IMR-90 (cell line): Measurements from ENCODE around the gene ARHGEF40.

Experiments used
- CHD1 ChIP-seq: IDR thresholded peaks from 2 replicates; pipeline ENCODE4 v1.6.1; 2012; ENCODE audit warnings: low read depth, low read length, improper control_type of control experiment
- CTCF ChIP-seq: conservative IDR thresholded peaks from 2 replicates; pipeline ENCODE4 v1.5.1; 2012; ENCODE audit warnings: mild to moderate bottlenecking, low read depth, low read length, improper control_type of control experiment
- FOS ChIP-seq: fragments of 150-350 bp; IDR thresholded peaks from 2 replicates; pipeline ENCODE4 v1.6.1; 2016; ENCODE audit warnings: low read depth, low read length
- MAZ ChIP-seq: IDR thresholded peaks from 2 replicates; pipeline ENCODE4 v1.6.1; 2012; ENCODE audit warnings: low read depth, mild to moderate bottlenecking, low read length, improper control_type of control experiment, moderate library complexity, borderline replicate concordance
- MXI1 ChIP-seq: IDR thresholded peaks from 2 replicates; pipeline ENCODE4 v1.6.1; 2012; ENCODE audit warnings: low read depth, mild to moderate bottlenecking, low read length, moderate library complexity, borderline replicate concordance
- POLR2A ChIP-seq: IDR thresholded peaks from 2 replicates; pipeline ENCODE4 v1.6.1; 2012; ENCODE audit warnings: mild to moderate bottlenecking, low read depth, low read length
- RAD21 ChIP-seq: IDR thresholded peaks from 2 replicates; pipeline ENCODE4 v1.6.1; 2012; ENCODE audit warnings: low read length, improper control_type of control experiment
- RCOR1 ChIP-seq: IDR thresholded peaks from 2 replicates; pipeline ENCODE4 v1.6.1; 2012; ENCODE audit warnings: mild to moderate bottlenecking, low read length, improper control_type of control experiment; ENCODE audit not compliant: insufficient replicate concordance
- RFX5 ChIP-seq: IDR thresholded peaks from 2 replicates; pipeline ENCODE4 v1.8.0; 2012; ENCODE audit warnings: low read depth, mild to moderate bottlenecking, low read length, moderate library complexity
- USF2 ChIP-seq: fragments of 150-350 bp; IDR thresholded peaks from 2 replicates; pipeline ENCODE4 v1.6.1; 2017; ENCODE audit warnings: mild to moderate bottlenecking, antibody characterized with exemption, low read length, low read depth

GRCh38 chr14:21071225-21072030 is 1.3 kb downstream of the ARHGEF40 start:
- TF ChIP-seq CTCF (no peak), MAZ (peak; percentile 73), POLR2A (peak; percentile 69; the same call in 1 of the 2 replicates), RFX5 (no peak), USF2 (no peak), RAD21 (no peak), RCOR1 (no peak), MXI1 (no peak; the same call in 1 of the 2 replicates), FOS (no peak; the same call in 1 of the 2 replicates), CHD1 (peak; percentile 89; the same call in 1 of the 2 replicates)
